GM19351 (cell line): ENCODE data around the gene NDUFB1.

Experiments
- ATAC-seq: cut with Tn5 transposase; IDR thresholded peaks from one replicate; pipeline ENCODE4 v1.9.1; 2021; ENCODE audit warnings: mild to moderate bottlenecking, moderate library complexity; ENCODE audit not compliant: unreplicated experiment

The NDUFB1 gene

GRCh38 chr14:92103363-92103989 lies 18.0 kb downstream of the NDUFB1 start:
- no peak for ATAC-seq

- no peak for ATAC-seq
These were observed 21.7 kb downstream of the NDUFB1 start for GRCh38 chr14:92099802-92100201.

- no peak for ATAC-seq
These were observed 28.2 kb downstream of the NDUFB1 start for GRCh38 chr14:92093320-92093719.

GRCh38 chr14:92088494-92088893 lies 33.0 kb downstream of the NDUFB1 start:
- ATAC-seq: no peak

GRCh38 chr14:92074555-92074954 lies 47.0 kb downstream of the NDUFB1 start:
- ATAC-seq: no peak
